ENCODE measurements around the gene EPB41L2. TPM values are rescaled to one million over a fixed set of nuclear protein-coding genes. Genes with fewer than 3 reads are reported as not detected.

The EPB41L2 gene
- total RNA-seq, 1 donor from 2014 or later, result 38.3 TPM

DNA sequence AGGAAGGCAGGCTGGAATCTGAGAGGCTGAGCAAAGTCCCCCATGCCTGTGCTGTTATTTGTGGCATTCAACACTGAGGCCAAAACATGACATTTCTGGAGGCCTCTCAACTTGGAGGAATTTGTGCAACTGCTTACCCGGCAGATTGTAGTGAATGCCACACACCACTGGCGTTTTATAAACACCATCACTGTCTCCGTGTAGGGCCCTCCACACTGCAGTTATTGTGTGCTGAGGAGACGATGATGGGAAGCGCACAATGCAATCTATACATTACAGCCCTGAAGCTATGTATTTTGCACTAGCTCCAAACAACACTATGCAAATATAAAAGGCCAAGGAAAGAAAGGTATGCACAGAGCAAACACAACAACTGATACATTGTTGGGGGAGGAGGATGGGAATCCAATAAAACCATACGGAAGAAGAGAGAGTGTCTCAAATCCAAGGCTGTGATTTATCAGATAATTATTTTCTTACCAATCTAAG lies 129.3 kb downstream of the EPB41L2 start:
- no peak overlapping the region for H3K4me3 ChIP-seq (ENCODE audit: low read depth, low read length)
- TF ChIP-seq CTCF (conservative IDR thresholded peaks at IDR 0.05; ENCODE audit: low read depth, low read length), result no peak
- DNase-seq (ENCODE audit: low read depth), result no peak

GRCh38 chr6:130932921-130933320 lies 130.1 kb downstream of the EPB41L2 start:
- no peak overlapping the region for H3K4me3 ChIP-seq (ENCODE audit: low read depth, low read length)
- TF ChIP-seq CTCF (conservative IDR thresholded peaks at IDR 0.05; ENCODE audit: low read depth, low read length), result no peak
- no peak for DNase-seq (ENCODE audit: low read depth)

DNA sequence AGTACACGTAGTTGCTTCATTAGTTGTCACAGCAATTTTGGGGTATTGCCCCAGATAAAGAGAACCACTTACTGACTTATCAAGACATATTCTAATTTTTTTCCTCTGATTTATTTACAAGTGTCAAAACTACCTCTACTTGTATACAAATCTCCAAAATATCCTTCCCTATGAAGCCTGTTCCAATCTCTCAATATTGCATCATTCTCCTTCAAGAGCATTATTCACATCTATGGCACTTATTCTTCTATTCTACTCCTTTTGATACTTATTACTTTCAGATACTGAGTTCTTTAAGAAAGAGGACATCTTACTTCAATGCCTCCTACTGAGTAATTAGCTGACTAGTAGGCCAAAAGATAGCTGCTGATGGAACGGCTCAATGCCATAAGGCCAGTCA lies 130.6 kb downstream of the EPB41L2 start:
- H3K4me3 ChIP-seq (ENCODE audit: low read depth, low read length), result no peak overlapping the region
- no peak for TF ChIP-seq CTCF (conservative IDR thresholded peaks at IDR 0.05; ENCODE audit: low read depth, low read length)
- no peak for DNase-seq (ENCODE audit: low read depth)

GRCh38 chr6:130931683-130932082 lies 131.4 kb downstream of the EPB41L2 start:
- no peak overlapping the region for H3K4me3 ChIP-seq (ENCODE audit: low read depth, low read length)
- no peak for DNase-seq (ENCODE audit: low read depth)
- no peak for TF ChIP-seq CTCF (conservative IDR thresholded peaks at IDR 0.05; ENCODE audit: low read depth, low read length)

DNA sequence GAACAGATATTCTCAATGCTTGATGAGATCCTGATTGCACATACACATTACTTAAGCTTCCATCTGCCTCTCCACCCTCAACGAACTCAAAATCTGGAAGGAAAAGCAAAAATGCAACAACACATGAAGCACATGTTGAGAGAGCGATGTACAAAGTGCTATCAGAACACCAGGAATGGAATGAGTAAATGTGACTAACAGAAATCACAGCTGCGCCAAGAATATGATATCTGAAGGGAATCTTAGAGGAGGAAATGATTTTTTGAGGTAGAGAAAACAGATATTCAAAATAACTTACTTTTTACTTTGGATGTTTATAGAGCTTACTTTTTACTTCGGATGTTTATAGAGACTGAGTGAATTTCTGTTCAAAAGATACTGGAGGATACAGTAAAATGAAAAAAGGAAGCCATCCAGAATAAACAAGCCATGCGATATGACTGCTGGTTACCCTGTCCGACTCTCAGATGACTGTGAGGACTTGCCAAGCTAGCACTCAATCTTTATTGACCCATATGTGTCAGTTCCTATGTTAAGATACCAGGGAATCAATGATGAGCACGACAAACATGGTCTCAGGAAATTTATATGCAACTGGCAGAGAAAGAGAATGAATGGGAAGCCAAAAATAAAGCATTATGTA lies 133.9 kb downstream of the EPB41L2 start:
- no peak overlapping the region for H3K4me3 ChIP-seq (ENCODE audit: low read depth, low read length)
- no peak for TF ChIP-seq CTCF (conservative IDR thresholded peaks at IDR 0.05; ENCODE audit: low read depth, low read length)
- no peak for DNase-seq (ENCODE audit: low read depth)

GRCh38 chr6:130928158-130928912 lies 134.7 kb downstream of the EPB41L2 start:
- no peak for DNase-seq (ENCODE audit: low read depth)
- no peak for TF ChIP-seq CTCF (conservative IDR thresholded peaks at IDR 0.05; ENCODE audit: low read depth, low read length)
- no peak overlapping the region for H3K4me3 ChIP-seq (ENCODE audit: low read depth, low read length)

Measured in epithelial cell of proximal tubule (primary cell).